Parathyroid adenoma (tissue), 2 donors: ENCODE measurements around the gene SMAD7.

Experiments
- H2AFZ ChIP-seq: fragments of 300-600 bp; sonication (generic); one replicate; pipeline ENCODE4 v1.7.0; 2017; ENCODE audit warnings: antibody characterized with exemption, mild to moderate bottlenecking
- H3K27ac ChIP-seq: fragments of 300-600 bp; sonication (generic); one replicate; pipeline ENCODE4 v1.7.0; 2017
- H3K27me3 ChIP-seq: fragments of 300-600 bp; sonication (generic); one replicate; pipeline ENCODE4 v1.7.0; 2017; ENCODE audit warnings: low read length; ENCODE audit not compliant: control insufficient read depth, insufficient read depth
- H3K36me3 ChIP-seq: fragments of 300-600 bp; sonication (generic); one replicate; pipeline ENCODE4 v1.7.0; 2017; ENCODE audit warnings: low read length; ENCODE audit not compliant: control insufficient read depth, insufficient read depth
- H3K4me1 ChIP-seq: fragments of 300-600 bp; sonication (generic); one replicate; pipeline ENCODE4 v1.7.0; 2017; ENCODE audit warnings: control low read depth
- H3K4me2 ChIP-seq: fragments of 300-600 bp; sonication (generic); one replicate; pipeline ENCODE4 v1.7.0; 2017; ENCODE audit warnings: low read length
- H3K4me3 ChIP-seq: fragments of 300-600 bp; sonication (generic); one replicate; pipeline ENCODE4 v1.7.0; 2017; ENCODE audit warnings: low read depth, low read length
- H3K79me2 ChIP-seq: fragments of 300-600 bp; sonication (generic); one replicate; pipeline ENCODE4 v1.7.0; 2017; ENCODE audit warnings: control low read depth
- H3K9ac ChIP-seq: fragments of 300-600 bp; sonication (generic); one replicate; pipeline ENCODE4 v1.7.0; 2017; ENCODE audit warnings: mild to moderate bottlenecking
- H3K9me3 ChIP-seq: fragments of 300-600 bp; sonication (generic); one replicate; pipeline ENCODE4 v1.7.0; 2017; ENCODE audit warnings: low read length; ENCODE audit not compliant: control insufficient read depth
- TF ChIP-seq, protein P1 (sequence below): fragments of 300-600 bp; sonication (generic); IDR thresholded peaks from one replicate; pipeline ENCODE4 v1.7.0; 2017; ENCODE audit warnings: antibody characterized with exemption, mild to moderate bottlenecking
- donor health status: primary hyperparathyroidism.

SMAD7 gene

GRCh38 chr18:48957616-48958015, 6.9 kb upstream of the SMAD7 start:
- TF ChIP-seq, protein P1, sequence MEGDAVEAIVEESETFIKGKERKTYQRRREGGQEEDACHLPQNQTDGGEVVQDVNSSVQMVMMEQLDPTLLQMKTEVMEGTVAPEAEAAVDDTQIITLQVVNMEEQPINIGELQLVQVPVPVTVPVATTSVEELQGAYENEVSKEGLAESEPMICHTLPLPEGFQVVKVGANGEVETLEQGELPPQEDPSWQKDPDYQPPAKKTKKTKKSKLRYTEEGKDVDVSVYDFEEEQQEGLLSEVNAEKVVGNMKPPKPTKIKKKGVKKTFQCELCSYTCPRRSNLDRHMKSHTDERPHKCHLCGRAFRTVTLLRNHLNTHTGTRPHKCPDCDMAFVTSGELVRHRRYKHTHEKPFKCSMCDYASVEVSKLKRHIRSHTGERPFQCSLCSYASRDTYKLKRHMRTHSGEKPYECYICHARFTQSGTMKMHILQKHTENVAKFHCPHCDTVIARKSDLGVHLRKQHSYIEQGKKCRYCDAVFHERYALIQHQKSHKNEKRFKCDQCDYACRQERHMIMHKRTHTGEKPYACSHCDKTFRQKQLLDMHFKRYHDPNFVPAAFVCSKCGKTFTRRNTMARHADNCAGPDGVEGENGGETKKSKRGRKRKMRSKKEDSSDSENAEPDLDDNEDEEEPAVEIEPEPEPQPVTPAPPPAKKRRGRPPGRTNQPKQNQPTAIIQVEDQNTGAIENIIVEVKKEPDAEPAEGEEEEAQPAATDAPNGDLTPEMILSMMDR = no peak
- Histone ChIP-seq H3K36me3 (no peaks in the 10 kb centered on the region), H3K4me3 (no peak overlapping the region), H3K4me1 (peaks cover 21% of the 10 kb centered on the region), H3K9ac (no peak overlapping the region), H3K9me3 (no peaks in the 10 kb centered on the region), H3K27ac (no peak overlapping the region), H3K4me2 (no peak overlapping the region), H2AFZ (no peak overlapping the region), H3K79me2 (no peaks in the 10 kb centered on the region), H3K27me3 (no peaks in the 10 kb centered on the region)

GRCh38 chr18:48957136-48957535, 6.4 kb upstream of the SMAD7 start:
- H3K4me1 ChIP-seq = peaks cover 21% of the 10 kb centered on the region
- no peak overlapping the region for H3K4me3 ChIP-seq
- H3K4me2 ChIP-seq = no peak overlapping the region
- no peaks in the 10 kb centered on the region for H3K36me3 ChIP-seq
- H2AFZ ChIP-seq = no peak overlapping the region
- no peaks in the 10 kb centered on the region for H3K9me3 ChIP-seq
- H3K9ac ChIP-seq = no peak overlapping the region
- H3K27me3 ChIP-seq = no peaks in the 10 kb centered on the region
- H3K27ac ChIP-seq = peak overlapping the region; percentile 89
- no peaks in the 10 kb centered on the region for H3K79me2 ChIP-seq
- TF ChIP-seq, protein P1 = no peak

GRCh38 chr18:48956356-48956755, 5.6 kb upstream of the SMAD7 start:
- peak overlapping the region; percentile 65 for H2AFZ ChIP-seq
- no peak overlapping the region for H3K9ac ChIP-seq
- peak overlapping the region; percentile 25 for H3K4me3 ChIP-seq
- H3K27me3 ChIP-seq = no peaks in the 10 kb centered on the region
- no peaks in the 10 kb centered on the region for H3K9me3 ChIP-seq
- H3K36me3 ChIP-seq = no peaks in the 10 kb centered on the region
- H3K4me2 ChIP-seq = peak overlapping the region; percentile 29
- no peaks in the 10 kb centered on the region for H3K79me2 ChIP-seq
- peaks cover 21% of the 10 kb centered on the region for H3K4me1 ChIP-seq
- H3K27ac ChIP-seq = peak overlapping the region; percentile 89
- TF ChIP-seq, protein P1 = no peak

DNA sequence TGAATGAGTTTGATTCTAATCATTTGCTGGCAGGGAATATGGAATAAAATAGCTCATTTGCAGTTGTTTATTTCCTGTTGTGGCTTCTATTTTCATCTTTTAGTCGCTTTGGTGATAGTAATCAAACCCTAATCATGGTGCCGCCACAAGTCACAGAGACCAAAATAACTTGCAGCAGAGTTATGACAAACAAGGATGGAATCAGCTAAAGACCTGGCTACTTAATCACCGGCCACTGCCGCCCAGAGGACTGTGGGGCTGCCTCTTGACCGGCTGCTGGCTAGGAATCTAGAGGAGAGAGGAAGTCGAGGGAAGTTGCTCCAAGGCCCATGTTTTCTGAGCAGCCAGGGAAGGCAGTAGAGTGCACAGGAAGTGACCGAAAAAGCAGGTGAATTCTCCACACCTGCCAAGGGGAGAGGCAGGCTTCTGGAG, 5.1 kb upstream of the SMAD7 start:
- Histone ChIP-seq H3K4me3 (peak overlapping the region; percentile 25), H3K4me2 (peak overlapping the region; percentile 29), H3K4me1 (peaks cover 21% of the 10 kb centered on the region), H3K27ac (peak overlapping the region; percentile 89), H3K79me2 (no peaks in the 10 kb centered on the region), H3K9me3 (no peaks in the 10 kb centered on the region), H3K27me3 (no peaks in the 10 kb centered on the region), H2AFZ (peak overlapping the region; percentile 65), H3K36me3 (no peaks in the 10 kb centered on the region), H3K9ac (no peak overlapping the region)
- TF ChIP-seq, protein P1 = no peak
